GM12878 (cell line): Measurements from ENCODE around the gene CXCL8.

Source experiments
- BHLHE40 ChIP-seq, 2 experiments: fragments of 450-650 bp in 1 of 2; IDR thresholded peaks; 2 replicates each; pipeline ENCODE4 v1.6.1; 2011 to 2017; ENCODE audit warnings: low read depth in 2 of 2, borderline replicate concordance in 1 of 2, improper control_type of control experiment in 1 of 2, low read length in 1 of 2, mild to moderate bottlenecking in 1 of 2
- CHD1 ChIP-seq: IDR thresholded peaks from 2 replicates; pipeline ENCODE4 v1.6.1; 2012; ENCODE audit warnings: low read depth, low read length, improper control_type of control experiment
- CREM ChIP-seq: IDR thresholded peaks from 2 replicates; pipeline ENCODE4 v1.6.1; 2014; ENCODE audit warnings: antibody characterized with exemption, low read depth
- E2F8 ChIP-seq: fragments of 450-650 bp; IDR thresholded peaks from 2 replicates; pipeline ENCODE4 v1.6.1; 2018; ENCODE audit warnings: mild to moderate bottlenecking, low read depth, moderate library complexity; ENCODE audit not compliant: partially characterized antibody
- EP300 ChIP-seq, 2 experiments: fragments of 150-350 bp in 1 of 2; IDR thresholded peaks; 2 replicates each; pipeline ENCODE4 v1.6.1; 2011 to 2012; ENCODE audit warnings: low read depth in 2 of 2, low read length in 2 of 2, borderline replicate concordance in 1 of 2, improper control_type of control experiment in 1 of 2, inconsistent platforms in 1 of 2; ENCODE audit not compliant: control insufficient read depth in 1 of 2
- EZH2 ChIP-seq: IDR thresholded peaks from 2 replicates; pipeline ENCODE4 v1.6.1; 2012; ENCODE audit warnings: low read depth, mild to moderate bottlenecking, control low read depth, inconsistent platforms, low read length, borderline replicate concordance; ENCODE audit not compliant: control insufficient read depth
- KAT2A ChIP-seq: conservative IDR thresholded peaks from 2 replicates; pipeline ENCODE4 v1.6.1; 2011; ENCODE audit warnings: low read depth, low read length; ENCODE audit not compliant: control insufficient read depth
- POLR2A ChIP-seq: IDR thresholded peaks from 2 replicates; pipeline ENCODE4 v1.6.1; 2011; ENCODE audit warnings: low read depth, mild to moderate bottlenecking, low read length
- POU2F2 ChIP-seq: IDR thresholded peaks from 3 replicates; pipeline ENCODE4 v1.6.1; 2011; ENCODE audit warnings: low read depth, mild to moderate bottlenecking, low read length, borderline replicate concordance
- SIX5 ChIP-seq: IDR thresholded peaks from 2 replicates; pipeline ENCODE4 v1.6.1; 2011; ENCODE audit warnings: mild to moderate bottlenecking, low read depth, low read length, moderate library complexity; ENCODE audit not compliant: severe bottlenecking
- TAF1 ChIP-seq: IDR thresholded peaks from 2 replicates; pipeline ENCODE4 v1.6.1; 2011; ENCODE audit warnings: mild to moderate bottlenecking, low read depth, low read length, borderline replicate concordance
- TF ChIP-seq, protein P1 (sequence below): IDR thresholded peaks from 2 replicates; pipeline ENCODE4 v1.6.1; 2011; ENCODE audit warnings: borderline replicate concordance, low read depth, mild to moderate bottlenecking, moderate library complexity, mixed read lengths, low read length; ENCODE audit not compliant: insufficient read depth; ENCODE audit errors: extremely low read length

GRCh38 chr4:73780834-73781233 is 40.5 kb downstream of the CXCL8 start:
- TF ChIP-seq CREM, result no peak
- no peak for TF ChIP-seq POU2F2
- no peak for TF ChIP-seq KAT2A
- no peak for TF ChIP-seq EP300 (IDR thresholded peaks at IDR 0.05; ENCODE audit: borderline replicate concordance in 1 of 2, control insufficient read depth in 1 of 2, low read depth in 2 of 2, low read length in 2 of 2)
- TF ChIP-seq, protein P1, sequence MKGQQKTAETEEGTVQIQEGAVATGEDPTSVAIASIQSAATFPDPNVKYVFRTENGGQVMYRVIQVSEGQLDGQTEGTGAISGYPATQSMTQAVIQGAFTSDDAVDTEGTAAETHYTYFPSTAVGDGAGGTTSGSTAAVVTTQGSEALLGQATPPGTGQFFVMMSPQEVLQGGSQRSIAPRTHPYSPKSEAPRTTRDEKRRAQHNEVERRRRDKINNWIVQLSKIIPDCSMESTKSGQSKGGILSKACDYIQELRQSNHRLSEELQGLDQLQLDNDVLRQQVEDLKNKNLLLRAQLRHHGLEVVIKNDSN, result no peak
- no peak for TF ChIP-seq BHLHE40 (IDR thresholded peaks at IDR 0.05; ENCODE audit: borderline replicate concordance in 1 of 2, low read depth in 2 of 2, low read length in 1 of 2)
- no peak for TF ChIP-seq E2F8
- TF ChIP-seq EZH2, result no peak
- no peak for TF ChIP-seq TAF1
- TF ChIP-seq CHD1, result no peak
- no peak for TF ChIP-seq SIX5
- TF ChIP-seq POLR2A, result no peak
